HEK293 (cell line): Measurements from ENCODE around the gene ASPSCR1.

ENCODE experiments used
- BCL11A ChIP-seq: fragments of 450-650 bp; formaldehyde crosslinking; IDR thresholded peaks from 2 replicates; pipeline ENCODE4 v1.5.1; 2016; ENCODE audit warnings: low read depth, missing biosample characterization, missing genetic modification characterization
- BCL11B ChIP-seq: fragments of 450-650 bp; formaldehyde crosslinking; IDR thresholded peaks from 2 replicates; pipeline ENCODE4 v1.5.1; 2016; ENCODE audit warnings: low read depth, missing biosample characterization, missing genetic modification characterization
- CTCF ChIP-seq: fragments of 450-650 bp; formaldehyde crosslinking; IDR thresholded peaks from 2 replicates; pipeline ENCODE4 v1.5.1; 2016; ENCODE audit warnings: missing biosample characterization, missing genetic modification characterization
- ELK4 ChIP-seq: IDR thresholded peaks from 2 replicates; pipeline ENCODE4 v1.6.1; 2011; ENCODE audit warnings: mild to moderate bottlenecking, low read depth, low read length, borderline replicate concordance
- GFI1B ChIP-seq: fragments of 450-650 bp; formaldehyde crosslinking; IDR thresholded peaks from 2 replicates; pipeline ENCODE4 v1.5.1; 2016; ENCODE audit warnings: missing biosample characterization, missing genetic modification characterization
- INSM2 ChIP-seq: fragments of 450-650 bp; formaldehyde crosslinking; IDR thresholded peaks from 2 replicates; pipeline ENCODE4 v1.5.1; 2016; ENCODE audit warnings: missing biosample characterization, missing genetic modification characterization
- KLF17 ChIP-seq: fragments of 450-650 bp; formaldehyde crosslinking; IDR thresholded peaks from 2 replicates; pipeline ENCODE4 v1.5.1; 2016; ENCODE audit warnings: missing biosample characterization, missing genetic modification characterization
- KLF9 ChIP-seq: fragments of 450-650 bp; formaldehyde crosslinking; IDR thresholded peaks from 2 replicates; pipeline ENCODE4 v1.5.1; 2016; ENCODE audit warnings: missing biosample characterization, missing genetic modification characterization, low read depth
- MYNN ChIP-seq: fragments of 450-650 bp; formaldehyde crosslinking; IDR thresholded peaks from 2 replicates; pipeline ENCODE4 v1.5.1; 2016; ENCODE audit warnings: missing biosample characterization, missing genetic modification characterization, borderline replicate concordance
- PRDM1 ChIP-seq: fragments of 450-650 bp; formaldehyde crosslinking; IDR thresholded peaks from 2 replicates; pipeline ENCODE4; 2016; ENCODE audit warnings: missing biosample characterization, missing genetic modification characterization
- SP7 ChIP-seq: fragments of 450-650 bp; formaldehyde crosslinking; IDR thresholded peaks from 2 replicates; pipeline ENCODE4 v1.5.1; 2016; ENCODE audit warnings: missing biosample characterization, missing genetic modification characterization
- ZBTB1 ChIP-seq: fragments of 450-650 bp; formaldehyde crosslinking; IDR thresholded peaks from 2 replicates; pipeline ENCODE4 v1.5.1; 2016; ENCODE audit warnings: missing biosample characterization, missing genetic modification characterization
- ZBTB11 ChIP-seq: fragments of 450-650 bp; formaldehyde crosslinking; conservative IDR thresholded peaks from 2 replicates; pipeline ENCODE4 v1.5.1; 2016; ENCODE audit warnings: low read depth, missing biosample characterization, missing genetic modification characterization
- ZBTB44 ChIP-seq: fragments of 450-650 bp; IDR thresholded peaks from 2 replicates; pipeline ENCODE4 v1.5.1; 2018; ENCODE audit warnings: missing biosample characterization, mild to moderate bottlenecking, missing genetic modification characterization
- ZNF121 ChIP-seq: fragments of 450-650 bp; formaldehyde crosslinking; IDR thresholded peaks from 2 replicates; pipeline ENCODE4 v1.5.1; 2016; ENCODE audit warnings: missing biosample characterization, missing genetic modification characterization
- ZNF140 ChIP-seq: fragments of 450-650 bp; formaldehyde crosslinking; IDR thresholded peaks from 2 replicates; pipeline ENCODE4 v1.5.1; 2016; ENCODE audit warnings: missing biosample characterization, missing genetic modification characterization
- ZNF175 ChIP-seq: fragments of 450-650 bp; formaldehyde crosslinking; IDR thresholded peaks from 2 replicates; pipeline ENCODE4 v1.5.1; 2016; ENCODE audit warnings: missing biosample characterization, missing genetic modification characterization
- ZNF248 ChIP-seq: fragments of 450-650 bp; formaldehyde crosslinking; IDR thresholded peaks from 2 replicates; pipeline ENCODE4 v1.5.1; 2017; ENCODE audit warnings: missing biosample characterization, missing genetic modification characterization
- ZNF341 ChIP-seq: fragments of 450-650 bp; formaldehyde crosslinking; IDR thresholded peaks from 2 replicates; pipeline ENCODE4; 2016; ENCODE audit warnings: low read depth, missing biosample characterization, missing genetic modification characterization
- ZNF350 ChIP-seq: fragments of 450-650 bp; formaldehyde crosslinking; IDR thresholded peaks from 2 replicates; pipeline ENCODE4 v1.5.0; 2017; ENCODE audit warnings: missing biosample characterization, mild to moderate bottlenecking, missing genetic modification characterization
- ZNF394 ChIP-seq: fragments of 450-650 bp; formaldehyde crosslinking; IDR thresholded peaks from 2 replicates; pipeline ENCODE4 v1.5.1; 2016; ENCODE audit warnings: missing biosample characterization, missing genetic modification characterization, mild to moderate bottlenecking, moderate library complexity, borderline replicate concordance
- ZNF416 ChIP-seq: fragments of 450-650 bp; formaldehyde crosslinking; IDR thresholded peaks from 2 replicates; pipeline ENCODE4 v1.5.1; 2016; ENCODE audit warnings: missing biosample characterization, missing genetic modification characterization
- ZNF488 ChIP-seq: fragments of 450-650 bp; formaldehyde crosslinking; IDR thresholded peaks from 2 replicates; pipeline ENCODE4 v1.5.1; 2016; ENCODE audit warnings: missing biosample characterization, missing genetic modification characterization
- ZNF544 ChIP-seq: fragments of 450-650 bp; formaldehyde crosslinking; IDR thresholded peaks from 2 replicates; pipeline ENCODE4 v1.5.0; 2017; ENCODE audit warnings: missing biosample characterization, missing genetic modification characterization
- ZNF624 ChIP-seq: fragments of 450-650 bp; formaldehyde crosslinking; IDR thresholded peaks from 2 replicates; pipeline ENCODE4 v1.5.1; 2017; ENCODE audit warnings: missing biosample characterization, missing genetic modification characterization
- ZNF777 ChIP-seq: fragments of 450-650 bp; formaldehyde crosslinking; IDR thresholded peaks from 2 replicates; pipeline ENCODE4 v1.5.1; 2017; ENCODE audit warnings: missing biosample characterization, missing genetic modification characterization, borderline replicate concordance
- ZNF785 ChIP-seq: fragments of 450-650 bp; formaldehyde crosslinking; IDR thresholded peaks from 2 replicates; pipeline ENCODE4 v1.5.1; 2016; ENCODE audit warnings: missing biosample characterization, missing genetic modification characterization
- ZNF830 ChIP-seq: fragments of 450-650 bp; IDR thresholded peaks from 2 replicates; pipeline ENCODE4 v1.5.0; 2018; ENCODE audit warnings: missing biosample characterization, missing genetic modification characterization, low read depth, mild to moderate bottlenecking, moderate library complexity

ASPSCR1 gene

GRCh38 chr17:82037092-82037888, 59.9 kb downstream of the ASPSCR1 start, which contains the start of gene DCXR (continued):
- TF ChIP-seq INSM2 (tag by site-specific recombination) (peak; percentile 41; the same call in 1 of the 2 replicates), ZNF121 (tag by site-specific recombination) (no peak), ZNF830 (tag by site-specific recombination) (no peak), ELK4 (no peak), CTCF (tag by site-specific recombination) (peak; percentile 94), ZNF248 (tag by site-specific recombination) (no peak), KLF9 (tag by site-specific recombination) (peak; percentile 81), ZNF140 (tag by site-specific recombination) (no peak), ZBTB1 (tag by site-specific recombination) (no peak), ZNF416 (tag by site-specific recombination) (no peak), ZBTB44 (tag by site-specific recombination) (peak; percentile 50; the same call in 1 of the 2 replicates), ZNF624 (tag by site-specific recombination) (no peak), ZBTB11 (tag by site-specific recombination) (peak; percentile 78), ZNF175 (tag by site-specific recombination) (no peak), ZNF488 (tag by site-specific recombination) (no peak), GFI1B (tag by site-specific recombination) (no peak), ZNF350 (no peak), MYNN (no peak), ZNF544 (no peak), PRDM1 (tag by site-specific recombination) (no peak), ZNF394 (tag by site-specific recombination) (no peak; the same call in 1 of the 2 replicates), BCL11A (tag by site-specific recombination) (peak; percentile 96), ZNF785 (tag by site-specific recombination) (0 out of 2 replicates have a peak, but pooled peaks have one; percentile 51), BCL11B (tag by site-specific recombination) (peak; percentile 97), KLF17 (tag by site-specific recombination) (peak; percentile 85), SP7 (tag by site-specific recombination) (peak; percentile 91), ZNF341 (tag by site-specific recombination) (peak; percentile 91), ZNF777 (no peak)
